T-helper 2 cell treated with Interferon-gamma antibody and Interleukin-4, amounts not matched to agents 100 ng/mL and 5 ng/mL, for 36 hours (primary cell): Measurements from ENCODE around the gene RIPPLY2. TPM values are rescaled to one million over a fixed set of nuclear protein-coding genes. Genes with fewer than 3 reads are reported as not detected.
"Not testable (repeated sequence)": the region's sequence is repeated elsewhere in the genome, so short reads cannot be mapped to it uniquely, and the experiment has no call there.

Source experiments
- intact Hi-C: fragments of 100-400 bp; cut with micrococcal nuclease; formaldehyde crosslinking; loops from one replicate; pipeline ENCODE4 v1.15.1; 2023
- total RNA-seq: library from RNA; stranded (reverse); gene quantifications from 2 replicates; pipeline ENCODE4 v1.2.3, GENCODE V29; 2022

RIPPLY2 gene
- total RNA-seq, 1 donor from 2014 or later, result not detected

DNA sequence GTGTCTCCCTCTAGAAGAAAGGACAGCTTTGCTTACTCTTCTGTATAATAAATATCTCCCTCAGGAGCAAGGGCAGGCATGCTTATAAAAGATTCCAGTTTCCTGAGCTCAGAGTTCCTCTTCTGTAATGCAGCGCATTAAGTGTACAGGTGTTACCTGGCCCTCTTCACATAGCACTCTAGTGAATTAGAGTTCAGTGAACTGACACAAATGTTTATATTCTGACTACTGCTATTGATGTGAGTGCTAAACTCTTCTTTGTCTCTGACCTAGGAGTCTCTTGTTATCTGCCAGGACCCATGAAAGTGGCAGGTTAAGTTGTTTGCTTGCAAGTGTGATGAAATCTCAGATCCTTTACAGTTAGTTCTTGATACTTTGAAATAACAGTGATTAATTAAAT lies 39.9 kb downstream of the RIPPLY2 start:
- intact Hi-C loops, result no loop called here

DNA sequence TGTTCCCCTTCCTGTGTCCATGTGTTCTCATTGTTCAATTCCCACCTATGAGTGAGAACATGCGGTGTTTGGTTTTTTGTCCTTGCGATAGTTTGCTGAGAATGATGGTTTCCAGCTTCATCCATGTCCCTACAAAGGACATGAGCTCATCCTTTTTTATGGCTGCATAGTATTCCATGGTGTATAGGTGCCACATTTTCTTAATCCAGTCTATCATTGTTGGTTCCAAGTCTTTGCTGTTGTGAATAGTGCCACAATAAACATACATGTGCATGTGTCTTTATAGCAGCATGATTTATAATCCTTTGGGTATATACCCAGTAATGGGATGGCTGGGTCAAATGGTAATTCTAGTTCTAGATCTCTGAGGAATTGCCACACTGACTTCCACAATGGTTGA lies 43.9 kb downstream of the RIPPLY2 start:
- intact Hi-C loops, result not testable (repeated sequence)

DNA sequence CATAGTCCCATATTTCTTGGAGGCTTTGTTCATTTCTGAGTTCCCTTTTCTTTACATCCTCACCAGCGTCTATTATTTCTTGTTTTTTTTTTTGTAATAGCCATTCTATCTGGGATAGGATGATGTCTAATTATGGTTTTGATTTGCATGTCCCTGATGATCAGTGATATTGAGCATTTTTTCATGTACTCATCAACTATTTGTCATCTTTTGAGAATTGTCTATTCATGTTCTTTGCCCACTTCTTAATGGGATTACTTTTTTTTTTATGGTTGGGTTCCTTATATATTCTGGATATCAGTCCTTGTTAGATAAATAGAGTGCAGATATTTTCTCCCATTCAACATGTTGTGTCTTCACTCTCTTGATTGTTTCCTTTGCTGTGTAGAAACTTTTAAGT lies 48.5 kb downstream of the RIPPLY2 start:
- intact Hi-C loops, result no loop called here

DNA sequence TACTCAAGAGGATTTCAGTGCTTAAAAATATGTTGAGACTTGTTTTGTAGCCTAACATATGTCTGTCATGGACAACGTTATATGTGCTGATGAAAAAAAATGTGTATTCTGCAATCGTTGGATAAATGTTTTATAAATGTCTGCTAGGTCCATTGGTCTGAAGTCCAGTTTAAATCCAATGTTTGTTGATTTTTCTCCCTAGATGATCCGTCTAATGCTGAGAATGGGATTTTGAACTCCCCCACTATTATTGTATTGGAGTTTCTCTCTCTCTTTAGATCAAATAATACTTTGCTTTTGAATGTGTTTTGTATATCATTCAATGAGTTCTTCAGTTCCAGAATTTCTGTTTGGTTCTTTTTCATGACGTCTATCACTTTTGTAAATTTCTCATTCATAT lies 51.2 kb downstream of the RIPPLY2 start:
- intact Hi-C loops, result no loop called here

DNA sequence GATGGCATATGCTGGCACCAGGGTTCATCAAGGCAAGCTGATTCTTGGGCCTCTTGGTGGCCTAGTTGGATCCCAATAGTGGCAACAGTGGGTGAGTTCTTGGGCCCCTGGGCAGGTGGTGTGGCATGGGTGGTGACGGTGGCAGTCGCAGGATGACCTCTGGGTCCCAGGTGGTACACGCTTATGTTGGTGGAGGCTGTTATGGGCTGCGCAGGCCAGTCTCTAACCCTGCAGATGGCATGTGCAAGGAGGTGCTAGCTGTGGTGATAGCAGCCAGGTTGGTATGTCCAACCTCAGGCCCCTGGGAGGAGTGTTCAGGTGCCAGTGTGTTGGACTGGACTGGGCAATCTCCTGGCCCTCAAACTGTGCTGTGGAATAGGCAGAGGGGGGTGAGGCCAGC lies 52.5 kb downstream of the RIPPLY2 start:
- intact Hi-C loops, result no loop called here

Other genes starting within 250 kb of the RIPPLY2 start
- not detected in 2 replicates for gene SNAP91, start 144.3 kb upstream of the RIPPLY2 start, total RNA-seq
- gene CYB5R4, start 6.3 kb downstream of the RIPPLY2 start, total RNA-seq, result 31.2 and 32.4 TPM in 2 replicates
- not detected in 2 replicates for gene MRAP2, start 180.4 kb downstream of the RIPPLY2 start, total RNA-seq